Activated CD8-positive, alpha-beta T cell treated with anti-CD3 and anti-CD28 coated beads for 36 hours (primary cell): Measurements from ENCODE around the gene DYNC1LI1. TPM values are rescaled to one million over a fixed set of nuclear protein-coding genes. Genes with fewer than 3 reads are reported as not detected.

Experiments
- ATAC-seq: fragments of 200-7000 bp; cut with Tn5 transposase; one replicate; pipeline ENCODE4 v1.10.0; 2021; ENCODE audit warnings: mild to moderate bottlenecking, moderate library complexity
- CTCF ChIA-PET: fragments of 350-600 bp; sonication (Branson Sonifier 250); formaldehyde crosslinking; loops from one replicate; lab custom pipeline; 2021; ENCODE audit warnings: antibody characterized with exemption; lab: Charles Lee
- POLR2A ChIA-PET: fragments of 350-600 bp; sonication (Branson Sonifier 250); formaldehyde crosslinking; loops from one replicate; lab custom pipeline; 2021; ENCODE audit warnings: antibody characterized with exemption; lab: Charles Lee
- DNase-seq: peaks from one replicate; pipeline ENCODE4 v3.0.0-alpha.2; 2020
- H3K27ac Mint-ChIP-seq: one replicate; pipeline ENCODE4 v1.8.0; 2021; ENCODE audit warnings: mild to moderate bottlenecking, mixed read lengths
- H3K27me3 Mint-ChIP-seq: one replicate; pipeline ENCODE4 v1.8.0; 2021; ENCODE audit warnings: mixed read lengths
- H3K36me3 Mint-ChIP-seq: one replicate; pipeline ENCODE4 v1.8.0; 2021; ENCODE audit warnings: low read depth, mixed read lengths
- H3K4me1 Mint-ChIP-seq: one replicate; pipeline ENCODE4 v1.8.0; 2021; ENCODE audit warnings: low read depth, mixed read lengths
- H3K4me3 Mint-ChIP-seq: one replicate; pipeline ENCODE4 v1.8.0; 2021; ENCODE audit warnings: mild to moderate bottlenecking, moderate library complexity, mixed read lengths
- H3K9me3 Mint-ChIP-seq: one replicate; pipeline ENCODE4 v1.8.0; 2021; ENCODE audit warnings: mixed read lengths
- intact Hi-C: fragments of 100-400 bp; cut with micrococcal nuclease; formaldehyde crosslinking; loops from one replicate; pipeline ENCODE4 v1.10.0; 2022
- total RNA-seq, 2 experiments: library from RNA; stranded (reverse); gene quantifications; one replicate each; pipeline ENCODE4 v1.2.3, GENCODE V29; 2021
- TF ChIP-seq, protein P1 (sequence below): fragments of 200-600 bp; IDR thresholded peaks from one replicate; pipeline ENCODE4 v1.8.0; 2022; ENCODE audit warnings: antibody characterized with exemption, mild to moderate bottlenecking

DYNC1LI1 gene
- total RNA-seq, 2 experiments from 2014 or later = 31.0 to 31.8 TPM

DNA sequence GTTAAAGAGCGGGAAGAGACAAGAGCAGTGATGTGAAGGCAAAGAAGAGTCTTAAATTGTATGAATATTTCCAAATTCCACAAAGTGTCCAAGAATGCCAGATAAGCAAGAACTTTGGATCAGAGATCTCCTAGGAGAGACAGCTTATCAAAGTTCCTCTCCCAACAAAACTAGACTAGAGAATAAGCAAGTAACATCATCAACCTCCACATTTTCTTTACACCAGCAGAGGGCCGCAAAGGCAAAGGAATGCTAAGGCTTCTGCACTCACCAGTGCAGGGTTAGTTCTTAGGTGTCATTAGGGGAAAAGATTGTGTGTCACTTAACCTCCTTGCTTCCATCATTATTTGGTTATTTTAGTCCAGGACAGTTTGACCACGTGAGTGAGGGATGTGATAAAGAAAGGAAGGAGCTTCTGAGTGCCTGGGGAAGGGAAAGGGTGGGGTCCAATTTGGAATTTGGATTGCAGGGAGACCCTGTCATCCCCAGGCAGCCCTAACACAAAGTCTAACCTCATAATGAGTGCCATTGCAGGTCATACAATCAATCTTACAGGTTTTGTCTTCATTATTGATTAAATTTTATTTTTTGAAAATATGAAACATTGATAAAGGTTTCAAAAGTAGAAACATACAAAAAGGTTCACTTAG lies 60.5 kb downstream of the DYNC1LI1 start:
- ATAC-seq (peak; percentile 92), DNase-seq (peak; percentile 80)
- TF ChIP-seq, protein P1, sequence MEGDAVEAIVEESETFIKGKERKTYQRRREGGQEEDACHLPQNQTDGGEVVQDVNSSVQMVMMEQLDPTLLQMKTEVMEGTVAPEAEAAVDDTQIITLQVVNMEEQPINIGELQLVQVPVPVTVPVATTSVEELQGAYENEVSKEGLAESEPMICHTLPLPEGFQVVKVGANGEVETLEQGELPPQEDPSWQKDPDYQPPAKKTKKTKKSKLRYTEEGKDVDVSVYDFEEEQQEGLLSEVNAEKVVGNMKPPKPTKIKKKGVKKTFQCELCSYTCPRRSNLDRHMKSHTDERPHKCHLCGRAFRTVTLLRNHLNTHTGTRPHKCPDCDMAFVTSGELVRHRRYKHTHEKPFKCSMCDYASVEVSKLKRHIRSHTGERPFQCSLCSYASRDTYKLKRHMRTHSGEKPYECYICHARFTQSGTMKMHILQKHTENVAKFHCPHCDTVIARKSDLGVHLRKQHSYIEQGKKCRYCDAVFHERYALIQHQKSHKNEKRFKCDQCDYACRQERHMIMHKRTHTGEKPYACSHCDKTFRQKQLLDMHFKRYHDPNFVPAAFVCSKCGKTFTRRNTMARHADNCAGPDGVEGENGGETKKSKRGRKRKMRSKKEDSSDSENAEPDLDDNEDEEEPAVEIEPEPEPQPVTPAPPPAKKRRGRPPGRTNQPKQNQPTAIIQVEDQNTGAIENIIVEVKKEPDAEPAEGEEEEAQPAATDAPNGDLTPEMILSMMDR = peak; percentile 69
- Mint-ChIP-seq H3K9me3 (no peaks in the 10 kb centered on the region), H3K4me3 (no peak overlapping the region), H3K36me3 (no peaks in the 10 kb centered on the region), H3K4me1 (peaks cover 2% of the 10 kb centered on the region), H3K27me3 (no peaks in the 10 kb centered on the region), H3K27ac (no peak overlapping the region)
- ChIA-PET CTCF (interaction anchor here (0.6 to 2.1 kb wide), 23 partner anchors 10 to 212 kb away, joined by 3 to 9 read pairs (median 4); partner anchors contain the start of gene CNOT10), POLR2A (interaction anchor here (0.6 kb wide), 1 partner anchor 161 kb away, joined by 3 read pairs; no protein-coding TSS in a partner anchor)
- intact Hi-C loops = loop anchor here (5.0 kb wide), 1 partner anchor 157 kb away; no protein-coding TSS in a partner anchor

DNA sequence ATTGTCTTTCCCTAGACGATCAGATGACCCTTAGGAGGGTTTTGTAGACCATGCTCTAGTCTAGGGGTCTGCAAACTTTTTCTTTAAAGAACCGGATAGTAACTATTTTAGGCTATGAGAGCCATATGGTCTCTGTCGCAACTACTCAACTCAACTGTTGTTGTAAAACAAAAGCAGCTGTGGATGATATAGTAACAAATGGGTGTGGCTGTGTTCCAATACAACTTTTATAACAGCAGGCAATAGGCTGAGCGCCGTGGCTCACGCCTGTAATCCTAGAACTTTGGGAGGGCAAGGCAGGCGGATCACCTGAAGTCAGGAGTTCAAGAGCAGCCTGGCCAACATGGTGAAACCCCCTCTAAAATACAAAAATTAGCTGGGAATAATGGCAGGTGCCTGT lies 61.9 kb downstream of the DYNC1LI1 start:
- no peak overlapping the region for H3K27ac Mint-ChIP-seq
- ATAC-seq = no peak
- H3K36me3 Mint-ChIP-seq = no peaks in the 10 kb centered on the region
- H3K4me1 Mint-ChIP-seq = no peaks in the 10 kb centered on the region
- H3K27me3 Mint-ChIP-seq = no peaks in the 10 kb centered on the region
- DNase-seq = no peak
- TF ChIP-seq, protein P1 = no peak
- intact Hi-C loops = no loop called here
- H3K9me3 Mint-ChIP-seq = no peaks in the 10 kb centered on the region
- no peak overlapping the region for H3K4me3 Mint-ChIP-seq
- ChIA-PET POLR2A (interaction anchor here (1.6 kb wide), 1 partner anchor 205 kb away, joined by 3 read pairs; no protein-coding TSS in a partner anchor), CTCF (interaction anchor here (1.1 to 1.6 kb wide), 3 partner anchors 22 to 144 kb away, joined by 3 to 5 read pairs (median 4); no protein-coding TSS in a partner anchor)

DNA sequence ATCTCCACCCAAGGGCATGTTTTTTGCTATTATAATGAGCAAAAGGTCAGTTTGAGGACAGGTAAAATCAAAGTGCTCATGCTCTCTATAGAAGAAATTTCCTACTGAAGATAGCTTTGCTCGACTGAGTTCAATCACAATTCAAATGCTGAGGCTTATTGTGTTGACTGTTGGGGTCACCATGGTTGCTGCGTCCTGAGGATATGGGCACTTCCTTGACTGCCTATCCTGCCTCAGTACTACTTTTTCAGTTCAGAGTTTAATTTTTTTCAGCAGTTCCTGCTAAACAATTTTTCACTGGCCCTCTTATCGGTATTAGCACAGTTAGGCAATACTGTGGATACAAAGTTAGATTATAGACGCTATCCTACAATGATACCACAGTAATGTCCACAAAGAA lies 64.2 kb downstream of the DYNC1LI1 start:
- CTCF ChIA-PET = no interaction called here
- H3K36me3 Mint-ChIP-seq = peaks cover under 1% of the 10 kb centered on the region
- H3K4me1 Mint-ChIP-seq = peaks cover 7% of the 10 kb centered on the region
- TF ChIP-seq, protein P1 = no peak
- intact Hi-C loops = no loop called here
- H3K27me3 Mint-ChIP-seq = no peaks in the 10 kb centered on the region
- H3K4me3 Mint-ChIP-seq = no peak overlapping the region
- no peaks in the 10 kb centered on the region for H3K9me3 Mint-ChIP-seq
- DNase-seq (no peak), ATAC-seq (no peak)
- POLR2A ChIA-PET = no interaction called here
- no peak overlapping the region for H3K27ac Mint-ChIP-seq

DNA sequence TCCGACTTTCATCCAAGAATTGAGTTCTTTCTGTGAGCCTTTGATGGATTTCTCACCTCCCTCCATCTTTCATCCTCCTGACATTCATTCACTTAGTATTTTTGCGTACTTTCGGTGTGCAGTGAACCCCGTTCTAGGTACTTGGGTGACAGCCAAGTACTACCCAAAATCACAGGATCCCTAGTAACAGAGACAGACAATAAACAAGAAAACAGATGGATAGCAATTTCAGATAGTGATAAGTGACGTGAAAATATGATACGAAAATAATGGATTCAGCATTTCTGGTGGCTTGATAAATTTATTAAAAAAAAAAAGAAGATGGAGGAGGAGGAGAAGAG lies 67.7 kb downstream of the DYNC1LI1 start:
- Mint-ChIP-seq H3K27me3 (no peaks in the 10 kb centered on the region), H3K9me3 (no peaks in the 10 kb centered on the region), H3K4me1 (peaks cover 28% of the 10 kb centered on the region), H3K27ac (peak overlapping the region; percentile 88), H3K4me3 (peak overlapping the region; percentile 97), H3K36me3 (peaks cover 7% of the 10 kb centered on the region)
- ChIA-PET CTCF (interaction anchor here (1.6 to 1.9 kb wide), 2 partner anchors 79 to 128 kb away, joined by 4 to 7 read pairs; no protein-coding TSS in a partner anchor), POLR2A (interaction anchor here (0.9 to 1.0 kb wide), 3 partner anchors 9 to 131 kb away, joined by 3 to 4 read pairs (median 3); no protein-coding TSS in a partner anchor)
- intact Hi-C loops = no loop called here
- TF ChIP-seq, protein P1 = no peak
- no peak for ATAC-seq
- no peak for DNase-seq
